Right kidney (tissue), 1 donor: ENCODE results near the gene NAT8L.

Experiments used
- DNase-seq: peaks from one replicate; pipeline ENCODE4 v3.0.0-alpha.2; 2016

NAT8L gene

GRCh38 chr4:2063557-2064275, 4.6 kb downstream of the NAT8L start:
- DNase-seq, result no peak

GRCh38 chr4:2064276-2064991, 5.3 kb downstream of the NAT8L start:
- DNase-seq, result no peak

GRCh38 chr4:2065106-2065930, 6.2 kb downstream of the NAT8L start:
- DNase-seq, result no peak

GRCh38 chr4:2066011-2066551, 7.0 kb downstream of the NAT8L start:
- no peak for DNase-seq

- DNase-seq, result no peak
Measured at GRCh38 chr4:2066571-2067445, 7.7 kb downstream of the NAT8L start.

GRCh38 chr4:2067446-2068197, 8.5 kb downstream of the NAT8L start:
- no peak for DNase-seq

GRCh38 chr4:2068198-2068470, 9.0 kb downstream of the NAT8L start:
- DNase-seq, result no peak

- no peak for DNase-seq
Measured at GRCh38 chr4:2068566-2068965, 9.4 kb downstream of the NAT8L start.

GRCh38 chr4:2069161-2069971, 10.2 kb downstream of the NAT8L start:
- no peak for DNase-seq

- DNase-seq, result no peak
Measured at GRCh38 chr4:2069986-2070385, 10.9 kb downstream of the NAT8L start.

- no peak for DNase-seq
Measured at GRCh38 chr4:2070421-2071251, 11.5 kb downstream of the NAT8L start.

- no peak for DNase-seq
Measured at GRCh38 chr4:2071252-2071911, 12.3 kb downstream of the NAT8L start.

GRCh38 chr4:2071912-2072867, 13.1 kb downstream of the NAT8L start:
- DNase-seq, result no peak

GRCh38 chr4:2072971-2073807, 14.1 kb downstream of the NAT8L start:
- no peak for DNase-seq

GRCh38 chr4:2073808-2074481, 14.8 kb downstream of the NAT8L start:
- DNase-seq, result no peak

GRCh38 chr4:2074588-2074987, 15.5 kb downstream of the NAT8L start:
- DNase-seq, result no peak
